Measurements from ENCODE around the gene ENPP3. TPM values are rescaled to one million over a fixed set of nuclear protein-coding genes. Genes with fewer than 3 reads are reported as not detected.

ENPP3 gene
- total and polyA plus RNA-seq, 2 of the 13 experiments (the other 11 are each of a cell fraction or from before 2014, with no cell fraction given), result 40.0 to 75.4 TPM

- TF ChIP-seq RERE (CRISPR knock-in tag; IDR thresholded peaks at IDR 0.05; ENCODE audit: low read depth), result no peak
- no peak for TF ChIP-seq AFF4 (CRISPR knock-in tag; IDR thresholded peaks at IDR 0.05)
These were observed 133.7 kb downstream of the ENPP3 start (continued) for GRCh38 chr6:131770776-131771175.
